HEK293T (cell line): Measurements from ENCODE around the gene ZFYVE19.

ENCODE experiments used
- FOXA1 ChIP-seq: fragments of 450-650 bp; IDR thresholded peaks from 2 replicates; pipeline ENCODE4 v1.6.1; 2016; ENCODE audit warnings: mild to moderate bottlenecking
- HDGF ChIP-seq: fragments of 450-650 bp; IDR thresholded peaks from 2 replicates; pipeline ENCODE4 v1.6.1; 2017; ENCODE audit warnings: antibody characterized with exemption, borderline replicate concordance
- NFRKB ChIP-seq: fragments of 450-650 bp; IDR thresholded peaks from 2 replicates; pipeline ENCODE4 v1.6.1; 2016; ENCODE audit warnings: mild to moderate bottlenecking, moderate library complexity
- SP1 ChIP-seq: fragments of 450-650 bp; IDR thresholded peaks from 2 replicates; pipeline ENCODE4 v1.6.1; 2017
- TARDBP ChIP-seq: fragments of 450-650 bp; IDR thresholded peaks from 2 replicates; pipeline ENCODE4 v1.6.1; 2016

DNA sequence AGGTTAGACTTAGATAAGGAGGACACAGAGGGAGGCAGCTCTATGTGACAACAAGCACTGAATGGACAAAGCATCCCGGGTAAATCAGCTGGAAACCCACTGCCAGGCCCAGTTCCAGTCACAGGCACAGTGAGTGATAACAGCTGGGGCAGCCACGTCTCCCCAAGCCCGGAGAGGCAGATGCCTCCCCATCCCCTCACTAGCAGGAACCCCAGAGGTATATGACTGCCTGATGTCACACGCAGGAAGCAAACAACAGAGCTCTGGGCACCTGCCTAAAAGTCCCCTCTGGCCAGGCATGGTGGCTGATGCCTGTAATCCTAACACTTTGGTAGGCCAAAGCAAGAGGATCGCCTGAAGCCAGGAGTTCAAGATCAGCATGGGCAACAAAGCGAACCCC lies 18.9 kb upstream of the ZFYVE19 start:
- TF ChIP-seq NFRKB: no peak
- TF ChIP-seq TARDBP: no peak
- no peak for TF ChIP-seq SP1
- no peak for TF ChIP-seq HDGF
- TF ChIP-seq FOXA1: no peak
